WTC11 (cell line): ENCODE measurements around the gene LACTBL1. TPM values are rescaled to one million over a fixed set of nuclear protein-coding genes. Genes with fewer than 3 reads are reported as not detected.
"Not testable (repeated sequence)": the region's sequence is repeated elsewhere in the genome, so short reads cannot be mapped to it uniquely, and the experiment has no call there.

Experiments
- ATAC-seq: fragments of 200-7000 bp; cut with Tn5 transposase; 2 replicates; pipeline ENCODE4 v1.10.0; 2021; ENCODE audit warnings: mild to moderate bottlenecking, moderate library complexity
- CTCF ChIA-PET: fragments of 300-600 bp; sonication (Branson Sonifier 250); formaldehyde crosslinking; loops from one replicate; lab custom pipeline; 2021; ENCODE audit warnings: antibody characterized with exemption; lab: Charles Lee
- POLR2A ChIA-PET: fragments of 350-600 bp; sonication (Branson Sonifier 250); formaldehyde crosslinking; loops from one replicate; lab custom pipeline; 2021; ENCODE audit warnings: antibody characterized with exemption; lab: Charles Lee
- DNase-seq: peaks from one replicate; pipeline ENCODE4 v3.0.0; 2021; ENCODE audit warnings: low spot score
- H3K27ac Mint-ChIP-seq: 2 replicates; pipeline ENCODE4 v1.8.0; 2021; ENCODE audit warnings: mixed read lengths
- H3K27me3 Mint-ChIP-seq: 2 replicates; pipeline ENCODE4 v1.8.0; 2021; ENCODE audit warnings: low read depth, mild to moderate bottlenecking, moderate library complexity, mixed read lengths
- H3K36me3 Mint-ChIP-seq: 2 replicates; pipeline ENCODE4 v1.8.0; 2021; ENCODE audit warnings: mixed read lengths
- H3K4me1 Mint-ChIP-seq: 2 replicates; pipeline ENCODE4 v1.8.0; 2022; ENCODE audit warnings: mixed read lengths
- H3K4me3 Mint-ChIP-seq: 2 replicates; pipeline ENCODE4 v1.8.0; 2021; ENCODE audit warnings: mild to moderate bottlenecking, moderate library complexity, mixed read lengths
- H3K9me3 Mint-ChIP-seq: 2 replicates; pipeline ENCODE4 v1.8.0; 2021; ENCODE audit warnings: mixed read lengths
- CBFB ChIP-seq: sonication (generic); formaldehyde crosslinking; IDR thresholded peaks from 2 replicates; pipeline ENCODE4 v1.8.1; 2022; ENCODE audit warnings: mild to moderate bottlenecking, low read depth, missing genetic modification reagents
- ESRRA ChIP-seq: sonication (generic); formaldehyde crosslinking; IDR thresholded peaks from 2 replicates; pipeline ENCODE4 v1.8.1; 2022; ENCODE audit warnings: mild to moderate bottlenecking, missing genetic modification reagents, borderline replicate concordance
- ETV6 ChIP-seq: sonication (generic); formaldehyde crosslinking; IDR thresholded peaks from 2 replicates; pipeline ENCODE4 v1.8.1; 2022; ENCODE audit warnings: mild to moderate bottlenecking, missing genetic modification reagents
- FOXJ3 ChIP-seq: sonication (generic); formaldehyde crosslinking; IDR thresholded peaks from 2 replicates; pipeline ENCODE4 v1.9.0; 2021; ENCODE audit warnings: missing genetic modification reagents, mild to moderate bottlenecking, borderline replicate concordance
- IRF1 ChIP-seq: sonication (generic); formaldehyde crosslinking; IDR thresholded peaks from 2 replicates; pipeline ENCODE4 v1.8.0; 2023; ENCODE audit warnings: missing genetic modification reagents
- JAZF1 ChIP-seq: fragments of 250-450 bp; sonication (Bioruptor Pico); IDR thresholded peaks from 2 replicates; pipeline ENCODE4 v1.9.0; 2021; ENCODE audit warnings: moderate library complexity, mild to moderate bottlenecking, inconsistent platforms
- MXD4 ChIP-seq: fragments of 250-450 bp; sonication (Bioruptor Pico); IDR thresholded peaks from 2 replicates; pipeline ENCODE4 v1.8.0; 2021; ENCODE audit warnings: mild to moderate bottlenecking, moderate library complexity, borderline replicate concordance
- MYBL2 ChIP-seq: sonication (generic); formaldehyde crosslinking; IDR thresholded peaks from 2 replicates; pipeline ENCODE4 v1.8.1; 2023; ENCODE audit warnings: mild to moderate bottlenecking, moderate library complexity, missing genetic modification reagents
- NFATC4 ChIP-seq: fragments of 250-450 bp; sonication (Bioruptor Pico); IDR thresholded peaks from 2 replicates; pipeline ENCODE4 v1.9.0; 2021; ENCODE audit warnings: mild to moderate bottlenecking
- SMAD3 ChIP-seq: sonication (generic); formaldehyde crosslinking; IDR thresholded peaks from 2 replicates; pipeline ENCODE4 v1.8.0; 2022; ENCODE audit warnings: missing genetic modification reagents, mild to moderate bottlenecking, borderline replicate concordance
- TCF7 ChIP-seq: sonication (generic); formaldehyde crosslinking; IDR thresholded peaks from 2 replicates; pipeline ENCODE4 v1.8.0; 2022; ENCODE audit warnings: mild to moderate bottlenecking, low read depth, missing genetic modification reagents, moderate library complexity
- TEAD1 ChIP-seq: sonication (generic); formaldehyde crosslinking; IDR thresholded peaks from 2 replicates; pipeline ENCODE4 v1.8.0; 2022; ENCODE audit warnings: mild to moderate bottlenecking, missing genetic modification reagents
- ZBTB21 ChIP-seq: sonication (generic); formaldehyde crosslinking; IDR thresholded peaks from 2 replicates; pipeline ENCODE4 v1.8.1; 2023; ENCODE audit warnings: mild to moderate bottlenecking, missing genetic modification reagents, borderline replicate concordance
- ZMAT4 ChIP-seq: fragments of 250-450 bp; sonication (Bioruptor Pico); IDR thresholded peaks from 2 replicates; pipeline ENCODE4 v1.9.0; 2021; ENCODE audit warnings: mild to moderate bottlenecking
- ZNF263 ChIP-seq: sonication (generic); formaldehyde crosslinking; IDR thresholded peaks from 2 replicates; pipeline ENCODE4 v1.8.1; 2022; ENCODE audit warnings: low read depth, mild to moderate bottlenecking, moderate library complexity, missing genetic modification reagents
- ZNF423 ChIP-seq: fragments of 250-450 bp; sonication (Bioruptor Pico); IDR thresholded peaks from 2 replicates; pipeline ENCODE4 v2.1.2; 2022; ENCODE audit warnings: mild to moderate bottlenecking, moderate library complexity
- ZNF671 ChIP-seq: fragments of 250-450 bp; sonication (Bioruptor Pico); IDR thresholded peaks from 2 replicates; pipeline ENCODE4 v1.8.0; 2021; ENCODE audit warnings: mild to moderate bottlenecking
- total RNA-seq: library from RNA; stranded (reverse); gene quantifications from 3 replicates; pipeline ENCODE4 v1.2.3, GENCODE V29; 2021
- TF ChIP-seq, protein P1 (sequence below): sonication (generic); formaldehyde crosslinking; IDR thresholded peaks from 2 replicates; pipeline ENCODE4 v1.8.1; 2022; ENCODE audit warnings: mild to moderate bottlenecking, missing genetic modification reagents, moderate library complexity, borderline replicate concordance
- TF ChIP-seq, protein P2 (sequence below): fragments of 250-450 bp; sonication (Bioruptor Pico); IDR thresholded peaks from 2 replicates; pipeline ENCODE4 v1.9.0; 2021; ENCODE audit warnings: moderate library complexity, mild to moderate bottlenecking, inconsistent platforms, borderline replicate concordance
- TF ChIP-seq, protein P3 (sequence below): sonication (generic); formaldehyde crosslinking; IDR thresholded peaks from 2 replicates; pipeline ENCODE4 v1.8.0; 2023; ENCODE audit warnings: mild to moderate bottlenecking, missing genetic modification reagents
- TF ChIP-seq, protein P4 (sequence below): sonication (generic); formaldehyde crosslinking; IDR thresholded peaks from 2 replicates; pipeline ENCODE4 v1.8.1; 2022; ENCODE audit warnings: low read depth, mild to moderate bottlenecking, moderate library complexity, missing genetic modification reagents, borderline replicate concordance

LACTBL1 gene
- total RNA-seq, 1 experiment from 2014 or later: not detected

- TF ChIP-seq, protein P1, sequence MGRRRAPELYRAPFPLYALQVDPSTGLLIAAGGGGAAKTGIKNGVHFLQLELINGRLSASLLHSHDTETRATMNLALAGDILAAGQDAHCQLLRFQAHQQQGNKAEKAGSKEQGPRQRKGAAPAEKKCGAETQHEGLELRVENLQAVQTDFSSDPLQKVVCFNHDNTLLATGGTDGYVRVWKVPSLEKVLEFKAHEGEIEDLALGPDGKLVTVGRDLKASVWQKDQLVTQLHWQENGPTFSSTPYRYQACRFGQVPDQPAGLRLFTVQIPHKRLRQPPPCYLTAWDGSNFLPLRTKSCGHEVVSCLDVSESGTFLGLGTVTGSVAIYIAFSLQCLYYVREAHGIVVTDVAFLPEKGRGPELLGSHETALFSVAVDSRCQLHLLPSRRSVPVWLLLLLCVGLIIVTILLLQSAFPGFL (CRISPR knock-in tag): no peak
- TF ChIP-seq TCF7 (CRISPR knock-in tag): no peak
- no peak for TF ChIP-seq IRF1
- TF ChIP-seq ZNF671 (CRISPR knock-in tag): no peak
- no peak for TF ChIP-seq ZNF263 (CRISPR knock-in tag)
- TF ChIP-seq MXD4: no peak
- no peak for TF ChIP-seq ZNF423 (CRISPR knock-in tag)
- TF ChIP-seq FOXJ3 (CRISPR knock-in tag): no peak
These were observed 31.4 kb upstream of the LACTBL1 start (continued) for GRCh38 chr1:23004112-23004511.

DNA sequence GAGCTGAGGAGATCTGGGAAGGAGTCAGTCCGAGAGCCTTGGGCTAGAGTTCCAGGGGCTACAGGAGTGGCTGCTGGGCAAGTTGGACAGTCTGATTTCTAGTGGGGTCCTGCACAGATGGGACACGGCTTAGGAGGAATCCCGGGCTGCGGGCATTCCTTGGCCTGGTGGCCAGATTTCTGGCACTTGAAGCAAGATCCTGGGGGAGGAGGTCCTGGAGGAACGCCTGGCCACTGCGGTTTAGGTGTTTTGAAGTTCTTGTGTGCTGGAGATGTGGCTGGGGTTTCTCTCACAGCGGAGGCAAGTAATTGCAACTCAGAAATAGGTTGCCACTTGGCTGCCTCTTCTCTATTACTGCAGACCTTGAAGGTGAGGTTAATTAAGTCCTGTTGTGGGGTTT lies 29.6 kb upstream of the LACTBL1 start:
- H3K4me3 Mint-ChIP-seq, H3K27me3 Mint-ChIP-seq, POLR2A ChIA-PET, H3K27ac Mint-ChIP-seq, ATAC-seq, CTCF ChIA-PET, H3K4me1 Mint-ChIP-seq, H3K36me3 Mint-ChIP-seq, DNase-seq, H3K9me3 Mint-ChIP-seq: not testable (repeated sequence)

DNA sequence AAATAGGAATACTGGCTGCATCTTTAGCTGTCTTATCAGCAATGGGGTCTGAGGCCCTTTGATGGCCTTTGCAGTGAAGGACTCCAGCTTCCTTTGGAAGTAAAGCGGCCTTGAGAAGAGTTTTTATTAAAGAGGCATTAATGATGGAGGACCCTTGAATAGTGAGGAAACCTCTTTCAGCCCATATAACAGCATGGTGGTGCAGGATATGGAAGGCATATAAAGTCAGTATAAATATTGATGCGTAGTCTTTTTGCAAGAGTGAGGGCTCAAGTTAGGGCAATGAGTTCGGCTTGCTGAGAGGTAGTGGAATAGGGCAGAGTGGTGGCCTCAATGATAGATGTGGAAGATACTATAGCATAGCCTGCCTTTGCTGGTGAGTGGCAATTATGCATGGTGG lies 27.5 kb upstream of the LACTBL1 start:
- DNase-seq, H3K27ac Mint-ChIP-seq, CTCF ChIA-PET, H3K27me3 Mint-ChIP-seq, H3K4me3 Mint-ChIP-seq, ATAC-seq, H3K4me1 Mint-ChIP-seq, POLR2A ChIA-PET, H3K36me3 Mint-ChIP-seq: not testable (repeated sequence)
- peaks cover 11% of the 10 kb centered on the region for H3K9me3 Mint-ChIP-seq

GRCh38 chr1:22997528-22997927 lies 24.9 kb upstream of the LACTBL1 start:
- CTCF ChIA-PET, H3K4me3 Mint-ChIP-seq, H3K27me3 Mint-ChIP-seq, DNase-seq, POLR2A ChIA-PET, H3K4me1 Mint-ChIP-seq, H3K27ac Mint-ChIP-seq, ATAC-seq: not testable (repeated sequence)
- Mint-ChIP-seq H3K36me3 (peaks cover 21% of the 10 kb centered on the region), H3K9me3 (peaks cover 28% of the 10 kb centered on the region)

DNA sequence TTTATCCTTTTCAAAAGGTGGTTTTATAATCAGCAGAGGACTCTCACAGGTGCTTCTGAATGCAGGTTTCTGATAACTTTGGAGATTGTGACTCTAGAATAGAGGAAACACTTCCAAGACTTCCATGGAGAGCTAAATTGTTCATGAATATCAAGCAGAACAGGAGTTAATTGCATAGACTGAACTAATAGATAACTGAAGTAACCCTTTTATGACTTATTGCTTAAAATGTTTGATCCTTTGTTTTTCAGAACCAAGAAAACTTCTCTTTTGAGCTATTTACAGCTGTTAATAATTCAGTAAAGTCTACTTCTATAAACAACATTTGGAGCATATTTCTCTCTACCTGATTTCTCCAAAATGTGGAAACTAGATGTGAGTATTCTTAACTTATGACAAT lies 23.1 kb upstream of the LACTBL1 start:
- POLR2A ChIA-PET: no interaction called here
- Mint-ChIP-seq H3K4me3 (no peak overlapping the region), H3K27me3 (peaks cover 8% of the 10 kb centered on the region), H3K4me1 (no peaks in the 10 kb centered on the region), H3K9me3 (peaks cover 33% of the 10 kb centered on the region), H3K27ac (no peak overlapping the region), H3K36me3 (peaks cover 25% of the 10 kb centered on the region)
- no peak for TF ChIP-seq SMAD3 (CRISPR knock-in tag)
- no peak for TF ChIP-seq ESRRA (CRISPR knock-in tag)
- no peak for TF ChIP-seq ZBTB21 (CRISPR knock-in tag)
- TF ChIP-seq, protein P2, sequence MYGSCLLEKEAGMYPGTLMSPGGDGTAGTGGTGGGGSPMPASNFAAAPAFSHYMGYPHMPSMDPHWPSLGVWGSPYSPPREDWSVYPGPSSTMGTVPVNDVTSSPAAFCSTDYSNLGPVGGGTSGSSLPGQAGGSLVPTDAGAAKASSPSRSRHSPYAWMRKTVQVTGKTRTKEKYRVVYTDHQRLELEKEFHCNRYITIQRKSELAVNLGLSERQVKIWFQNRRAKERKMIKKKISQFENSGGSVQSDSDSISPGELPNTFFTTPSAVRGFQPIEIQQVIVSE (CRISPR knock-in tag): no peak
- TF ChIP-seq CBFB (CRISPR knock-in tag): no peak
- TF ChIP-seq ZMAT4: no peak
- TF ChIP-seq, protein P3, sequence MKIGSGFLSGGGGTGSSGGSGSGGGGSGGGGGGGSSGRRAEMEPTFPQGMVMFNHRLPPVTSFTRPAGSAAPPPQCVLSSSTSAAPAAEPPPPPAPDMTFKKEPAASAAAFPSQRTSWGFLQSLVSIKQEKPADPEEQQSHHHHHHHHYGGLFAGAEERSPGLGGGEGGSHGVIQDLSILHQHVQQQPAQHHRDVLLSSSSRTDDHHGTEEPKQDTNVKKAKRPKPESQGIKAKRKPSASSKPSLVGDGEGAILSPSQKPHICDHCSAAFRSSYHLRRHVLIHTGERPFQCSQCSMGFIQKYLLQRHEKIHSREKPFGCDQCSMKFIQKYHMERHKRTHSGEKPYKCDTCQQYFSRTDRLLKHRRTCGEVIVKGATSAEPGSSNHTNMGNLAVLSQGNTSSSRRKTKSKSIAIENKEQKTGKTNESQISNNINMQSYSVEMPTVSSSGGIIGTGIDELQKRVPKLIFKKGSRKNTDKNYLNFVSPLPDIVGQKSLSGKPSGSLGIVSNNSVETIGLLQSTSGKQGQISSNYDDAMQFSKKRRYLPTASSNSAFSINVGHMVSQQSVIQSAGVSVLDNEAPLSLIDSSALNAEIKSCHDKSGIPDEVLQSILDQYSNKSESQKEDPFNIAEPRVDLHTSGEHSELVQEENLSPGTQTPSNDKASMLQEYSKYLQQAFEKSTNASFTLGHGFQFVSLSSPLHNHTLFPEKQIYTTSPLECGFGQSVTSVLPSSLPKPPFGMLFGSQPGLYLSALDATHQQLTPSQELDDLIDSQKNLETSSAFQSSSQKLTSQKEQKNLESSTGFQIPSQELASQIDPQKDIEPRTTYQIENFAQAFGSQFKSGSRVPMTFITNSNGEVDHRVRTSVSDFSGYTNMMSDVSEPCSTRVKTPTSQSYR (CRISPR knock-in tag): no peak
- no peak for TF ChIP-seq JAZF1 (CRISPR knock-in tag)
- TF ChIP-seq, protein P4, sequence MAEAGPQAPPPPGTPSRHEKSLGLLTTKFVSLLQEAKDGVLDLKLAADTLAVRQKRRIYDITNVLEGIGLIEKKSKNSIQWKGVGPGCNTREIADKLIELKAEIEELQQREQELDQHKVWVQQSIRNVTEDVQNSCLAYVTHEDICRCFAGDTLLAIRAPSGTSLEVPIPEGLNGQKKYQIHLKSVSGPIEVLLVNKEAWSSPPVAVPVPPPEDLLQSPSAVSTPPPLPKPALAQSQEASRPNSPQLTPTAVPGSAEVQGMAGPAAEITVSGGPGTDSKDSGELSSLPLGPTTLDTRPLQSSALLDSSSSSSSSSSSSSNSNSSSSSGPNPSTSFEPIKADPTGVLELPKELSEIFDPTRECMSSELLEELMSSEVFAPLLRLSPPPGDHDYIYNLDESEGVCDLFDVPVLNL: no peak
- no peak for TF ChIP-seq MYBL2 (CRISPR knock-in tag)
- TF ChIP-seq ETV6 (CRISPR knock-in tag): no peak
- TF ChIP-seq NFATC4 (CRISPR knock-in tag): no peak
- TF ChIP-seq TEAD1 (CRISPR knock-in tag): no peak
- DNase-seq (no peak), ATAC-seq (no peak)
- CTCF ChIA-PET: no interaction called here
